Effector memory CD8-positive, alpha-beta T cell (primary cell): ENCODE results near the gene EDDM13.

Experiments used
- ATAC-seq: fragments of 150-1000 bp; cut with Tn5 transposase; replicated peaks from 2 replicates; pipeline ENCODE4 v1.10.0; 2021; ENCODE audit warnings: mild to moderate bottlenecking, moderate library complexity
- DNase-seq, 3 experiments: peaks; one replicate each; pipeline ENCODE4 v3.0.0; 2021
- H3K27ac Mint-ChIP-seq, 2 donors: one replicate each; pipeline ENCODE4 v1.8.0; 2022; ENCODE audit warnings: mild to moderate bottlenecking in 2 of 2, mixed read lengths in 2 of 2, moderate library complexity in 2 of 2
- H3K27me3 Mint-ChIP-seq, 2 donors: one replicate each; pipeline ENCODE4 v1.8.0; 2022; ENCODE audit warnings: mixed read lengths in 2 of 2
- H3K36me3 Mint-ChIP-seq: one replicate; pipeline ENCODE4 v1.8.0; 2022; ENCODE audit warnings: mild to moderate bottlenecking, moderate library complexity, mixed read lengths; ENCODE audit not compliant: insufficient read depth
- H3K4me1 Mint-ChIP-seq, 2 donors: one replicate each; pipeline ENCODE4 v1.8.0; 2022; ENCODE audit warnings: low read depth in 2 of 2, mixed read lengths in 2 of 2
- H3K4me3 Mint-ChIP-seq, 2 donors: one replicate each; pipeline ENCODE4 v1.8.0; 2022; ENCODE audit warnings: mild to moderate bottlenecking in 2 of 2, mixed read lengths in 2 of 2, moderate library complexity in 2 of 2
- H3K9me3 Mint-ChIP-seq, 2 donors: one replicate each; pipeline ENCODE4 v1.8.0; 2022; ENCODE audit warnings: mixed read lengths in 2 of 2

EDDM13 gene

DNA sequence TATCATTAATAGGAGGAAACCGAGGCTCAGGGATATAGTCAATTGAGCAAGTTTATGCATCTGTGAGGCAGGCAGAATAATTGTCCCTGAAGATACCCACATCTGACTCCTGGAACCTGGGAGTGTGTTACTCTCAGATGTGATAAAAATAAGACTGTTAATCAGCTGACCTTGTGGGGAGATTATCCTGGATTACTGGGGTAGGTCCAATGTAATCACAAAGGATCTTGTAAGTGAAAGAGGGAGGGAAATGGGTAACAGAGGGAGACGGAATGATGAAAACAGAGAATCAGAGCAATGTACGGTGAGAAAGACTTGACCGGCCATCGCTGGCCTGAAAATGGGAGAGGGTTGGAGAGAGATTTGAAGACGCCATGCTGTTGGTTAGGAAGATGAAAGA lies 3.2 kb upstream of the EDDM13 start:
- ATAC-seq (no peak), DNase-seq (no peak)
- H3K27me3 Mint-ChIP-seq: no peaks in the 10 kb centered on the region
- no peak overlapping the region for H3K27ac Mint-ChIP-seq
- H3K36me3 Mint-ChIP-seq: no peaks in the 10 kb centered on the region
- H3K9me3 Mint-ChIP-seq: no peaks in the 10 kb centered on the region
- no peak overlapping the region for H3K4me3 Mint-ChIP-seq
- H3K4me1 Mint-ChIP-seq: no peaks in the 10 kb centered on the region

DNA sequence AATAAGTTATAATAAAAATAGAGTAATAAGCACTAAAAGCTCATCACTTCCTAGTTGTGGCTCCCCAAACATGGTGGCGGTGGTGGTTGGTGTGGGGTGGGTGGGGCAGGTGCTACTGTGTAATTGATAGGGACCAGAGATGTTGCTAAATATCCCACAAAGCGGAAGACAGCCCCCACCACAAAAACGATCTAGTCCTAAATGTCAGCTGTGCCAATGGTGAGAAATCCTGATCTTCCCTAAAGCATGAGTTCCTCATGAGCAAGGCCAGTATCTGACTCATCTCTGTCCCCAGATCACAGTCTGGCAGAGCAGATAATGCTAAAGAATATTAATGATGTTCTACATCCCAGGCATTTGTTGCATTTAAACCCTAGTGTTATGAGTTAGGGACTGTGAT lies 1.9 kb upstream of the EDDM13 start:
- H3K9me3 Mint-ChIP-seq: no peaks in the 10 kb centered on the region
- H3K27me3 Mint-ChIP-seq: no peaks in the 10 kb centered on the region
- H3K4me3 Mint-ChIP-seq: no peak overlapping the region
- no peak for ATAC-seq
- no peak for DNase-seq
- no peak overlapping the region for H3K27ac Mint-ChIP-seq
- no peaks in the 10 kb centered on the region for H3K36me3 Mint-ChIP-seq
- H3K4me1 Mint-ChIP-seq: no peaks in the 10 kb centered on the region

DNA sequence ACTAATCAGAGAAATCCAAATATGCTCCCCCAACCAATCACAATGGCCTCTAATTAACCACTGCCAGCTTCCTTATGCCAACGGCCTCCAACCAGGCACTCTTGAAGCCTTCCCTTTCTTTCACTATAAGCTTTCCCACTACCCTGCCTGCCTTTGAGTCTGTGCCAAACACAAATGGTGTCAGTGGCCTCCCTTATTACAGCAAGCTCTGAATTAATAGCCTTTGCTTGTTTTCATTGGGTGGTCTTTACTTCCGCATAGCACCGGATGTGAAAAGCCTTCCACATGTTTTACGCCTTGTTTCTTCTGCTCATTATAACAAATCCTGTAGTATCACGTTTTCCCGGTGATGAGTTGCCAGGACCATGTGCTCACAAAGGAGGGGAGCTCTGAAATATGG lies 1.4 kb upstream of the EDDM13 start:
- Mint-ChIP-seq H3K27me3 (no peaks in the 10 kb centered on the region), H3K9me3 (no peaks in the 10 kb centered on the region), H3K36me3 (no peaks in the 10 kb centered on the region), H3K4me1 (no peaks in the 10 kb centered on the region), H3K27ac (no peak overlapping the region), H3K4me3 (no peak overlapping the region)
- ATAC-seq (no peak), DNase-seq (no peak)

DNA sequence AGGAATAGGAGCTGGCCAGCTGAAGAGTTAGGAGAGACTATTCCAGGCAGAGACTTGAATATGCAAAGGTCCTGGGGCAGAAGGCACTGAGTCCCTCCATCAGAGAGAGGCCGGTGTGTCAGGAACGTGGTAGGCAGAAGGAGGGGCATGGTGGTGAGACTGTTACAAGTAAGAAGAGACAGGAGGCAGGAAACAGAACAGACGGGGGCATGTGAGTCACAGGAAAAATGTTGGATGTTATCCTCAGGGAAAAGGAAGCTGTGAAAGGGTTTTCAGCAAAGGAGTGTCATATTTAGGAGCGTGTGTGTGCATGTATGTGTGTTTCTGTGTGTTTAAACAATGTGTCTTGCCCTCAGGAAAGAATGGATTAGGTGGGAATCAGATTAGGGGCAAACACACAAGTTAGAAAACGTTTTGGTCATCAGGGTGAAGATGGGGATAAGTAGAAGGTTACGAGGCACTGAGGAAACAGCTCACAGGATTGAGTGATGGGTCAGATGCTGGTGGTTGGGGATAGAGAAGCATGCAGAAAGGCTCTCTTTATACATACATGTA lies 1.1 kb downstream of the EDDM13 start:
- Mint-ChIP-seq H3K36me3 (peaks cover 3% of the 10 kb centered on the region), H3K4me1 (no peaks in the 10 kb centered on the region), H3K9me3 (no peaks in the 10 kb centered on the region), H3K27ac (no peak overlapping the region), H3K27me3 (no peaks in the 10 kb centered on the region), H3K4me3 (no peak overlapping the region)
- DNase-seq (no peak), ATAC-seq (no peak)

DNA sequence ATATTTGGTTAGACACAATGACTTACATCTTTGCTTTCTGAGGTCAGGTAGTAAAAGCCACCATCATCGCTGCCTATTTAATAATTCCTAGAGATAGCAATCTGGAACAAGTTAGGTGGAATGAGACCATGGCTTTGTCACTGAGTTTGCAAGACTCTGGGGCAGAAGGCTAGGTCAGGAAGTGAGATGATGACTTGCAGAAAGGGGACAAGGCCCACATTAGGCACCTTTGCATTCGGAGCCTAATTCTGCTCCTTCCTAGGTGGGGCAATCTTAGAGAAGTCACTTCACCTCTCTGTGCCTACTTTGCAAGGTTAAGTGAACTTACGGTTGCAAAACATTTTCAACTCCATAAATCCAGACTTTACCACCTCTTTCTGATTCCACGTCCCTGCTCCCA lies 10.3 kb downstream of the EDDM13 start:
- Mint-ChIP-seq H3K27me3 (no peaks in the 10 kb centered on the region), H3K9me3 (no peaks in the 10 kb centered on the region), H3K4me3 (no peak overlapping the region), H3K36me3 (peaks cover 3% of the 10 kb centered on the region), H3K4me1 (no peaks in the 10 kb centered on the region), H3K27ac (no peak overlapping the region)
- no peak for ATAC-seq
- no peak for DNase-seq

DNA sequence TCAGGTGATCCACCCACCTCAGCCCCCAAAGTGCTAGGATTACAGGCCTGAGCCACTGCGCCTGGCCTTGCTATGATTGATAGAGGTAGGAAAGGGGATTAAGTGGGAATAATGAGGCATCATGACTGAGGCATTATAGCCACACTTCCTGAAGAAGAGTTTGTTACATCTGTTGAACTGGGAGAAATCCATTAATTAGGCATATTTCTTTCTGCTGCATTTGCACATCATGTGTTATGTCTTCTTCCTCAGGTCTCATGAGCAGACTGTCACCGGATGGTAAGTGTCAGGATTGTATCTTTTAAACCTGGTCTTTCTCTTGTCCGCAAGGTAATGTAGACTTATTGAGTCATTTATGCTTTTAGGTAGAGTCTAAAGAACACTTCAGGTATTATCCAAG lies 12.2 kb downstream of the EDDM13 start:
- Mint-ChIP-seq H3K4me1 (peaks cover 0 to 3% of the 10 kb centered on the region in 2 donors), H3K36me3 (no peaks in the 10 kb centered on the region), H3K9me3 (no peaks in the 10 kb centered on the region), H3K27ac (no peak overlapping the region), H3K27me3 (no peaks in the 10 kb centered on the region), H3K4me3 (no peak overlapping the region)
- no peak for ATAC-seq
- no peak for DNase-seq

DNA sequence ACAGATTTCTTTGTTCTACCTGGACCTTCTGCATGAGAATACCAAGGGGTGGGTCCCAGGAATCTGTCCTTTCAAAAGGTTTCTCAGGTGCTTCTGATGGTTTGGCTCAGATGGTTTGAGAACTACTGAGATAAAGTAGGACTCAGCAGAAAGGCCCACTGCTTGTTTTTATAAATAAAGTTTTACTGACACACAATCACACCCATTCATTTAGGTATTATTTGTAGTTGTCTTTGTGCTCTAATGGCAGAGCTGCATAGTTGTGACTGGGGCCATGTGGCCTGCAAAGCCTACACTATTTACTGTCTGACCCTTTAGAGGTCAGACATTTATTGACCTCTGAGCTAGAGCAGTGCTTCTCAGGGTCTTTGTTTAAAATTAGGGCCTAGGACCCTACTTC lies 17.6 kb downstream of the EDDM13 start:
- DNase-seq (no peak), ATAC-seq (no peak)
- Mint-ChIP-seq H3K27me3 (no peaks in the 10 kb centered on the region), H3K9me3 (no peaks in the 10 kb centered on the region), H3K4me1 (peaks cover 0 to 3% of the 10 kb centered on the region in 2 donors), H3K27ac (no peak overlapping the region), H3K36me3 (no peaks in the 10 kb centered on the region), H3K4me3 (no peak overlapping the region)

DNA sequence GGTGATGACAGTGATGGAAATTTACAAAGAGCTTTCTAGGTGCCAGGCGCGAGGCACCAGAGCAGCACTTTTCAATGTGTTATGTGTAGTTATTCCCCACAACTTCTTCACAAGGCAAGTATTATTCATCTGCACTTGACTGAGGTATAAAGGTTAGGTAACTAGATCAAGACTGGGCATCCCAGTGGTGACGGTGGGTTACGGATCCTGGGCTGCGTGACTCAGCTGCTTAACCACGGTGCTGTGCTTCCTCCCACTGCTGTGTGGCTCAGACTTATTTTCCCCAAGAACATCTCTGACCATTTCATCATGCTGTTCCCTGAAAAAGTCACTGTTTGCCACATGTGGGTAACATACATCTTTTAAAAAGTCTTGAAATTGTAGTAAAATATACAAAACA lies 19.3 kb downstream of the EDDM13 start:
- no peak overlapping the region for H3K4me3 Mint-ChIP-seq
- no peaks in the 10 kb centered on the region for H3K36me3 Mint-ChIP-seq
- H3K27ac Mint-ChIP-seq: peak overlapping the region in 1 of 2 donors; percentile 55
- H3K4me1 Mint-ChIP-seq: peaks cover 0 to 3% of the 10 kb centered on the region in 2 donors
- H3K27me3 Mint-ChIP-seq: no peaks in the 10 kb centered on the region
- H3K9me3 Mint-ChIP-seq: no peaks in the 10 kb centered on the region
- DNase-seq: no peak
- ATAC-seq: no peak

DNA sequence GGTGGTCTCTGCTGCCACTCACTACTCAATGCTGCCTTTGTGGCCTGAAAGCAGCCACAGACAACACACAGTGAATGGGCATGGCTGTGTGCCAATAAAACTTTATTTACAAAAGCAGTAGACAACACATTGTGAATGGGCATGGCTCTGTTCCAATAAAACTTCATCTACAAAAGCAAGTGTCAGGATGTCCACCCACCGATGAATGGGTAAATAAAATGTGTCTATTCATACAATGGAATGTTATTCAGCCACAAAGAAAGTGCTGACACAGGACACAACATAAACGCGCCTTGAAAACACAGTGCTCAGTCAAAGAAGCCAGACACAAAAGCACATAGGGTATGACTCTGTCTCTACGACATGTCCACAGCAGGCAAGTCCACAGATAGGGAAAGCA lies 22.0 kb downstream of the EDDM13 start:
- Mint-ChIP-seq H3K27ac (no peak overlapping the region), H3K27me3 (no peaks in the 10 kb centered on the region), H3K36me3 (no peaks in the 10 kb centered on the region), H3K4me3 (no peak overlapping the region), H3K9me3 (no peaks in the 10 kb centered on the region), H3K4me1 (no peaks in the 10 kb centered on the region)
- ATAC-seq: no peak
- no peak for DNase-seq

DNA sequence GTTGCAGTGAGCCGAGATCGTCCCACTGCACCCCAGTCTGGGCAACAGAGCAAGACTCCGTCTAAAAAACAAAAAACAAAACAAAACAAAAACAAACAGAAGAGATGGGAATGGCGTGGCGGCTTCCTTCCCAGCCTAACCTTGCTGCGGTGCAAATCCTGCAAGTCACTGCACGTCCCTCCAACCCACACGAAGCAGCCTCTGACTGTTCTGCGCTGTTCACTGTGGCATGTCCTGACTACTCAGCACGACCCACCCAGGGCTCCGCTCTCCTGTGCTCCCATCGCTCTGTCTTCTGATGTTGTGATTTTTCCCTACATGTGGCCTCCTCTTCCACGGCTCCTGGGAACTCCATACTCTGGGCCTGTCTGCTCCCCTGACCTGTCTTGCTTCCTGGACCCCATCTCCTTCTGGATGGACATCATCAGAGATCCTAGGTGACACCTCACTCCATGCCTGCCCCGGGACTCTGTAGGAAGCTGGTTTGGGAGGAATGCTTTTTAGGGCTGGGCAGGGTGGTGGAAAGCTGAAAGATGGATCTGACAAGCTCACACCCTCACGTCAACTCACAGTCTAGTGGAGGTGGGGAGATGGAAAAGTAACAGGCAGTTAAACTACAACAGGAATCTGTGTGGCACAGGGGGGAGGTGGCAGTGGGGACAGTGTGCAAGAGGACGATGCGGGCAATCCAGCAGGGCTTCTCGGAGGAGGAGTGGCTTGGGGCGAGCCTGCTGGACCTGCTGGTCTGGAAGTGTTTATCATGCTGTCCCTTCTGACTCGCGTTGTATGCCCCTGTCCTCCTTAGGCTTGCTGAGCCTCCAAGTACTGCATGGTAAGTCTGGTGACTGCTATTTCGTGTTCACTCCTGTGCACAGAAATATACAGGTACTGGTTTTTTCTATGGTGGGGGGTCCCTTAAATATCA lies 23.2 kb downstream of the EDDM13 start:
- ATAC-seq: no peak
- Mint-ChIP-seq H3K27me3 (no peaks in the 10 kb centered on the region), H3K4me3 (no peak overlapping the region), H3K9me3 (no peaks in the 10 kb centered on the region), H3K27ac (no peak overlapping the region), H3K4me1 (peaks cover 0 to 2% of the 10 kb centered on the region in 2 donors), H3K36me3 (no peaks in the 10 kb centered on the region)
- DNase-seq: no peak

DNA sequence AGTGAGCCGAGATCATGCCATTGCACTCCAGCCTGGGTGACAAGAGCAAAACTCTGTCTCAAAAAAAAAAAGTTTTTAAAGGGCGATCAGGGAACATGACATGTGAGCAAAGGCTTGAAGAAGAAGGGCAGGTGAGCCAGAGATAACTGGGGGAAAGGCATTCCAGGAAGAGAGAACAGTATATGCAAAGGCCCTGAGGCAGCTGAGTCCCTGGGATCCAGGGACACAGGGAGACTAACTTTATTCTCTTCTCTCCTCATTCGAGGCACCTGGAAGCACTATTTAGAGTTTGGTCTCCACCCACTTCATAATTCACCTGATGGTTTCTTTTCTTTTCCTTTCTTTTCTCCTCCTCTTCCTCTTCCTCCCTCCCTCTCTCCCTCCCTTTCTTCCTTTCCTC lies 24.5 kb downstream of the EDDM13 start:
- ATAC-seq (no peak), DNase-seq (no peak)
- Mint-ChIP-seq H3K27me3 (no peaks in the 10 kb centered on the region), H3K4me1 (peaks cover 6 to 11% of the 10 kb centered on the region in 2 donors), H3K36me3 (no peaks in the 10 kb centered on the region), H3K4me3 (no peak overlapping the region), H3K9me3 (no peaks in the 10 kb centered on the region), H3K27ac (peak overlapping the region in 1 of 2 donors; percentile 23)

DNA sequence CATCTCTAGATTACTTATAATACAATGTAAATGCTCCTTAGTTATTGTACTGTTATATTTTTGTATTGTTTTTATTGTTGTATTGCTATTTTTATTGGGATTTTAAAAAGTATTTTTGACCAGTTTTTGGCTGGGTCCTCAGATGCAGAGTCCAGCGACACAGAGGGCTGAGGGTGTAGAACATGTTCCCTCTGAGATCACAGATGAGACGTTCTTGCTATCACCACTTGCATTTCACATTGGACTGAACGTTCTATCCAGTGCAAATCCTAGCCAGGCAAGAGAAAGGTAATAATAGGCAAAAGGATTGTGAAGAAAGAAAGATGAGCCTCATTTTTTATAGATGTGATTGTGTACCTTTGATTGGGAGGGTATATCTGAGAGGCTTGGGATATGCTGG lies 27.1 kb downstream of the EDDM13 start:
- no peak for ATAC-seq
- Mint-ChIP-seq H3K27ac (no peak overlapping the region), H3K27me3 (no peaks in the 10 kb centered on the region), H3K4me3 (no peak overlapping the region), H3K4me1 (peaks cover 20 to 29% of the 10 kb centered on the region in 2 donors), H3K36me3 (no peaks in the 10 kb centered on the region), H3K9me3 (no peaks in the 10 kb centered on the region)
- DNase-seq: no peak

DNA sequence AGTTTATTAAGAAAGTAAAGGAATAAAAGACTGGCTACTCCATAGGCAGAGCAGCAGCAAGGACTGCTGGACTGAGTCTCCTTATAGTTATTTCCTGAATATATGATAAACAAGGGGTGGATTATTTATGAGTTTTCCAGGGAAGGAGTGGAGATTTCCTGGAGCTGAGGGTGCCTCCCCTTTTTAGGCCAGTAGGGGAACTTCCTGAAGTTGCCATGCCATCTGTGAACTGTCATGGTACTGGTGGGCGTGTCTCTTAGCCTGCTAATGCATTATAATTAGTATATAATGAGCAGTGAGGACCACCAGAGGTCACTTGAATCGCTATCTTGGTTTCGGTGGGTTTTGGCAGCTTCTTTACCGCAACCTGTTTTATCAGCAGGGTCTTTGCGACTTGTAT lies 28.6 kb downstream of the EDDM13 start:
- DNase-seq (no peak), ATAC-seq (no peak)
- no peaks in the 10 kb centered on the region for H3K36me3 Mint-ChIP-seq
- H3K27ac Mint-ChIP-seq: peak overlapping the region; percentile 62 to 85
- H3K4me3 Mint-ChIP-seq: peak overlapping the region in 1 of 2 donors; percentile 71
- no peaks in the 10 kb centered on the region for H3K9me3 Mint-ChIP-seq
- no peaks in the 10 kb centered on the region for H3K27me3 Mint-ChIP-seq
- peaks cover 20 to 29% of the 10 kb centered on the region in 2 donors for H3K4me1 Mint-ChIP-seq

DNA sequence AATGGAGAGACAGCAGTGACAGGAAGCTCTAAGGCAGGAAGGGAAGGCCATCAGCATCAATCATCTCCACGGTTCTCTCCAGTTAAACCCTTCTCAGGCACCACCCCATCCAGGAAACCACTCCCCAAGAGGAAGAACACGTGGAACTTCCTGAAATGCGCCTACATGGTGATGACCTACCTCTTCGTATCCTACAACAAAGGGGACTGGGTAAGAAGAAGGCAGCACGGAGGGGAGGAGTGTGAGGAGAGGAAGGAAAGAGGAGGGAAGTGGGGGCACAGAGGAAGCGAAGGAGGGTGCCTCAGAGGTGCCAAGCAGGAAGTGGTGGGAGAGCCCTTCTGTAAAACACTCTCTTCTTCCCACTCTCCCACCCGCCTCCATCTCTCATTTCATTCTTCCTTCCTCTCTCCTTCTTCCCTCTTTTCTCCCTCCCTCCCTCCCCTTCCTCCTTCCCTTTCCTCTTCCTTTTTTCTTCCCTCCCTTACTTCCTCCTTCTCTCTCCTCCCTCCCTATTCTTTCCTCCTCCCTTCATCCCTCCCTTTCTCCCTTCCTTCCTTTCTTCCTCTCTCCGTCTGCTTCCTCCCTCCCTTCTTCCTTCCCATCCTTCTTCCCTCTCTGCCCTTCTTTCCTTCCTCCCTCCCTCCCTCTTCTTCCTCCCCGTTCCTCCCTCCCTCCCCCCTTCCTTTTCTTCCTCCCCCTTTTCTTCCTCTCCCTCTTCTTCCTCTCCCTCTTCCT lies 29.5 kb downstream of the EDDM13 start:
- no peaks in the 10 kb centered on the region for H3K36me3 Mint-ChIP-seq
- H3K4me3 Mint-ChIP-seq: peak overlapping the region; percentile 41 to 71
- no peak for DNase-seq
- H3K27me3 Mint-ChIP-seq: no peaks in the 10 kb centered on the region
- peaks cover 20 to 29% of the 10 kb centered on the region in 2 donors for H3K4me1 Mint-ChIP-seq
- peak overlapping the region; percentile 62 to 85 for H3K27ac Mint-ChIP-seq
- peak; percentile 46 for ATAC-seq
- no peaks in the 10 kb centered on the region for H3K9me3 Mint-ChIP-seq
